ENCODE results near the gene TEX14. TPM values are rescaled to one million over a fixed set of nuclear protein-coding genes. Genes with fewer than 3 reads are reported as not detected.

The TEX14 gene
- total and polyA plus RNA-seq, 7 donors = 0.09 to 0.36 (median 0.28) TPM; not detected in 2

GRCh38 chr17:58605470-58605869, 86.4 kb downstream of the TEX14 start:
- Histone ChIP-seq H3K27ac (no peak overlapping the region), H3K9me3 (no peaks in the 10 kb centered on the region), H3K4me1 (no peaks in the 10 kb centered on the region), H3K4me3 (no peak overlapping the region), H3K36me3 (no peaks in the 10 kb centered on the region), H3K27me3 (no peaks in the 10 kb centered on the region)
- WGBS, 2 donors = 76 to 87% methylated on average over 1 of the region's 1 CpG
- TF ChIP-seq POLR2A (IDR thresholded peaks at IDR 0.05) = no peak
- no peak for TF ChIP-seq EP300 (IDR thresholded peaks at IDR 0.05)
- TF ChIP-seq, protein P1, sequence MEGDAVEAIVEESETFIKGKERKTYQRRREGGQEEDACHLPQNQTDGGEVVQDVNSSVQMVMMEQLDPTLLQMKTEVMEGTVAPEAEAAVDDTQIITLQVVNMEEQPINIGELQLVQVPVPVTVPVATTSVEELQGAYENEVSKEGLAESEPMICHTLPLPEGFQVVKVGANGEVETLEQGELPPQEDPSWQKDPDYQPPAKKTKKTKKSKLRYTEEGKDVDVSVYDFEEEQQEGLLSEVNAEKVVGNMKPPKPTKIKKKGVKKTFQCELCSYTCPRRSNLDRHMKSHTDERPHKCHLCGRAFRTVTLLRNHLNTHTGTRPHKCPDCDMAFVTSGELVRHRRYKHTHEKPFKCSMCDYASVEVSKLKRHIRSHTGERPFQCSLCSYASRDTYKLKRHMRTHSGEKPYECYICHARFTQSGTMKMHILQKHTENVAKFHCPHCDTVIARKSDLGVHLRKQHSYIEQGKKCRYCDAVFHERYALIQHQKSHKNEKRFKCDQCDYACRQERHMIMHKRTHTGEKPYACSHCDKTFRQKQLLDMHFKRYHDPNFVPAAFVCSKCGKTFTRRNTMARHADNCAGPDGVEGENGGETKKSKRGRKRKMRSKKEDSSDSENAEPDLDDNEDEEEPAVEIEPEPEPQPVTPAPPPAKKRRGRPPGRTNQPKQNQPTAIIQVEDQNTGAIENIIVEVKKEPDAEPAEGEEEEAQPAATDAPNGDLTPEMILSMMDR (IDR thresholded peaks at IDR 0.05) = no peak
- no peak for TF ChIP-seq POLR2AphosphoS5 (IDR thresholded peaks at IDR 0.05)
- DNase-seq = no peak
- intact Hi-C loops (cut with DNase I) = no loop called here

DNA sequence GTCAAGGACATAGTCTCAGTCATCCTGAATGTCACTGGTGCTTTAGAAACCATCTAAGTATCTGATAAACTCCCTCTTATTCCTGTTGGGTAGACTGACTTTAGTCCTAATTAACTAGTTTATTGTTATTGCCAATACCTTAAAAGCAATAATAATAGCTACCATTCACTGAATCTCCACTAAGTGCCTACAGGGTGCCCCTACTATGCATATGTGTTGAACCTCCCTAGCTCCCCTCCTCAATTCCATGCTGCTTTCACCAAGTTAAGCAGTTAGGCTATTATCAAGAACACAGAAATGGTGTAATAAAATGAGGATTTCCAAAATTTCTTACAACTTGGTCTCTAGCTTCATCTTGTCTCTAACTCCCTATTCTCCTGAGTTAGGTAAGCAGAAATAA, 89.9 kb downstream of the TEX14 start:
- no peaks in the 10 kb centered on the region for H3K9me3 ChIP-seq
- no peak for TF ChIP-seq POLR2AphosphoS5 (IDR thresholded peaks at IDR 0.05)
- intact Hi-C loops (cut with DNase I) = no loop called here
- H3K27ac ChIP-seq = no peak overlapping the region
- DNase-seq = no peak
- no peaks in the 10 kb centered on the region for H3K4me1 ChIP-seq
- no peaks in the 10 kb centered on the region for H3K36me3 ChIP-seq
- H3K27me3 ChIP-seq = no peaks in the 10 kb centered on the region
- H3K4me3 ChIP-seq = no peak overlapping the region

DNA sequence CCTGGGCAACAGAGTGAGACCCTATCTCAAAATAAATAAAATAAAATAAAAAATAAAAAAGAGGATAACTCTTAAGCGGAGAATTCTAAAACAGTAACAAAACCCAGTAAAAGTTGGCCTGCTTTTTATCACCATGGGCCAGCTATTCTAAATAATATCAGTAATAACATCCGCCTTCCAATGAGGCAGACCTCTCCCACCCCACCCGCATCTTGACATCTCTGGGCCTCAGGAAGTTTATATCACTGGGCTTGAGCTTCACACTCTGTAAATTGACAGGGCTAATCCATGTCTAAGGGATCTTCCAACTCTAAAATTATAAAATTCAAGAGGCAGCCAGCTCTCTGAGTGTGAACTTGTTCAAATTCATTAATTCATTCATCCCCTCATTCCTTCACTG, 94.5 kb downstream of the TEX14 start:
- H3K27me3 ChIP-seq = no peaks in the 10 kb centered on the region
- intact Hi-C loops (cut with DNase I) = no loop called here
- no peaks in the 10 kb centered on the region for H3K4me1 ChIP-seq
- no peak for TF ChIP-seq POLR2AphosphoS5 (IDR thresholded peaks at IDR 0.05)
- no peak for TF ChIP-seq POLR2A (IDR thresholded peaks at IDR 0.05)
- TF ChIP-seq EP300 (IDR thresholded peaks at IDR 0.05) = no peak
- H3K9me3 ChIP-seq = no peaks in the 10 kb centered on the region
- no peaks in the 10 kb centered on the region for H3K36me3 ChIP-seq
- DNase-seq = peak; percentile 1
- no peak overlapping the region for H3K27ac ChIP-seq
- H3K4me3 ChIP-seq = no peak overlapping the region
- 92 to 93% methylated on average over 3 of the region's 3 CpGs for WGBS, 2 donors

DNA sequence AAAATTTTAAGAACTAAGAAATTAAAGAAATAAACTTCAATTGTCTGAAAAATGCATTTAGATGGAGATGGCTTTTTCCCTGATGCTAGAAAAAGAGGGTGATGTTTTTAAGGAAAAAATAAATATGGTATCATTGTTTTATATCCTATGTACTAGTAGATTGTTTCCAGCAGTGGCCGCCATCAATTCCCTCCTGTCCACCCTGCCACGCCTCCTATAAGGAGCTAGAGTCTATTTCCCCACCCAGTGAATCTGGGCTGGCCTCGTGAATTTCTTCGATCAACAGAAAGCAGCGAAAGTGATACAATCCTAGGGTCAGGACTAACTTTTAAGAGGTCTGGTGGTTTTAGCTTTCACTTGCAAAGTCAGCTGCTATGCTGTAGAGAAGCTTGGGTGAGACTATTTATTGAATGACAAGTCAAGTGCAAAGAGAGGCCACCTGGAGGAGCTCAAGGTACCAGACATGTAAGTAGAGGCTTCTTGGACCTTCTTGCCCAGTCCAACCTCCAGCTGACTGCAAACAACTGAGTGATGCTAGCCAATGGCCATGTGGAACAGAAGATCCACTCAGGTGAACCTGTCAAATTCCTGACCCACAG, 96.6 kb downstream of the TEX14 start:
- WGBS, 2 donors = 78 to 79% methylated on average over 5 of the region's 5 CpGs
- no peaks in the 10 kb centered on the region for H3K9me3 ChIP-seq
- TF ChIP-seq POLR2A (IDR thresholded peaks at IDR 0.05) (no peak), POLR2AphosphoS5 (IDR thresholded peaks at IDR 0.05) (no peak), EP300 (IDR thresholded peaks at IDR 0.05) (no peak)
- TF ChIP-seq, protein P1 (IDR thresholded peaks at IDR 0.05) = no peak
- no peak overlapping the region for H3K4me3 ChIP-seq
- intact Hi-C loops (cut with DNase I) = no loop called here
- H3K27me3 ChIP-seq = no peaks in the 10 kb centered on the region
- no peaks in the 10 kb centered on the region for H3K36me3 ChIP-seq
- H3K4me1 ChIP-seq = no peaks in the 10 kb centered on the region
- H3K27ac ChIP-seq = no peak overlapping the region
- DNase-seq = peak; percentile 28

DNA sequence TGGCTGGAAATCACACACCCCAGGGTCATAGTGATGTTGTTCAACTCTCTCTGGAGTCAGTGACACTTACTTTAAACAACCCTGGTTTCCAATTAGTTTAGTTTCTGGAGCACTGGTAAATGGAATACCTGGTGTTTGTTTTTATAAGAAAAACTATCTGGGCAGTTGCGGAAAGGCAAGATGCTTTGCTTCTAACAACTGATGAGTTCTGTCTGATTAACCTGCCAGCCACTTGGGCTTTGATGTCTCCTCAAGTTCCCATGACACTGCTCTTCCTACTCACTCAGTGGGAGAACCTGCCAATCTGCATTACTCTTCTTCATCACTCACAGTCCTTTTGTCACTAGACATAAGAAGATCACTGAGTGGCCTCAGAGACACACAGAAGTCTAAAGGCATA, 98.7 kb downstream of the TEX14 start:
- Histone ChIP-seq H3K27me3 (no peaks in the 10 kb centered on the region), H3K27ac (no peak overlapping the region), H3K4me3 (no peak overlapping the region), H3K9me3 (no peaks in the 10 kb centered on the region), H3K4me1 (no peaks in the 10 kb centered on the region), H3K36me3 (no peaks in the 10 kb centered on the region)
- no peak for TF ChIP-seq EP300 (IDR thresholded peaks at IDR 0.05)
- TF ChIP-seq POLR2A (IDR thresholded peaks at IDR 0.05) = no peak
- no peak for TF ChIP-seq POLR2AphosphoS5 (IDR thresholded peaks at IDR 0.05)
- TF ChIP-seq, protein P1 (IDR thresholded peaks at IDR 0.05) = no peak
- intact Hi-C loops (cut with DNase I) = no loop called here
- 96 to 98% methylated on average over 1 of the region's 1 CpG for WGBS, 2 donors
- no peak for DNase-seq

DNA sequence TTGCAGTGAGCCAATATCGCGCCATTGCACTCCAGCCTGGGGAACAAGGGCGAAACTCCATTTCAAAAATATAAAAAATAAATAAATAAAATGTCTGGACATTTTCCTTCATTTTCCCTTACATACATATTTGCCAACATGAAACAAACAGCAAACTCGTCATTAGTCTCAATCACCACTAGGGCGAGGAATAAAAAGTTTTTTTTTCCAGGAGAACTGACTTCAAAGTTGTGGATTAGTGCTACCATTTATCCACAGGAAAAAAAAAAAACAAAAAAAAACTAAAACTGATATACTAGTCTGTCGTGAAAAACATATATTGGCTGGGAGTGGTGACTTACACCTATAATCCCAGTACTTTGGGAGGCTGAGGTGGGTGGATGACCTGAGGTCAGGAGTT, 100.4 kb downstream of the TEX14 start:
- Histone ChIP-seq H3K36me3 (no peaks in the 10 kb centered on the region), H3K9me3 (no peaks in the 10 kb centered on the region), H3K27ac (no peak overlapping the region), H3K4me3 (no peak overlapping the region), H3K4me1 (peaks cover 0 to 3% (median 0%) of the 10 kb centered on the region in 4 donors), H3K27me3 (no peaks in the 10 kb centered on the region)
- no peak for TF ChIP-seq POLR2A (IDR thresholded peaks at IDR 0.05)
- TF ChIP-seq POLR2AphosphoS5 (IDR thresholded peaks at IDR 0.05) = no peak
- TF ChIP-seq EP300 (IDR thresholded peaks at IDR 0.05) = no peak
- TF ChIP-seq, protein P1 (IDR thresholded peaks at IDR 0.05) = no peak
- 82 to 87% methylated on average over 6 of the region's 6 CpGs for WGBS, 2 donors
- DNase-seq = no peak
- intact Hi-C loops (cut with DNase I) = no loop called here
